HK-2 (cell line): ENCODE results near the gene PPP1R12A.
A peak's percentile ranks its signal among the peaks of the same experiment; 100 is the strongest.

Experiments used
- DNase-seq: peaks from one replicate; pipeline ENCODE4 v3.0.0-alpha.2; 2018; ENCODE audit not compliant: unreplicated experiment

PPP1R12A gene

DNA sequence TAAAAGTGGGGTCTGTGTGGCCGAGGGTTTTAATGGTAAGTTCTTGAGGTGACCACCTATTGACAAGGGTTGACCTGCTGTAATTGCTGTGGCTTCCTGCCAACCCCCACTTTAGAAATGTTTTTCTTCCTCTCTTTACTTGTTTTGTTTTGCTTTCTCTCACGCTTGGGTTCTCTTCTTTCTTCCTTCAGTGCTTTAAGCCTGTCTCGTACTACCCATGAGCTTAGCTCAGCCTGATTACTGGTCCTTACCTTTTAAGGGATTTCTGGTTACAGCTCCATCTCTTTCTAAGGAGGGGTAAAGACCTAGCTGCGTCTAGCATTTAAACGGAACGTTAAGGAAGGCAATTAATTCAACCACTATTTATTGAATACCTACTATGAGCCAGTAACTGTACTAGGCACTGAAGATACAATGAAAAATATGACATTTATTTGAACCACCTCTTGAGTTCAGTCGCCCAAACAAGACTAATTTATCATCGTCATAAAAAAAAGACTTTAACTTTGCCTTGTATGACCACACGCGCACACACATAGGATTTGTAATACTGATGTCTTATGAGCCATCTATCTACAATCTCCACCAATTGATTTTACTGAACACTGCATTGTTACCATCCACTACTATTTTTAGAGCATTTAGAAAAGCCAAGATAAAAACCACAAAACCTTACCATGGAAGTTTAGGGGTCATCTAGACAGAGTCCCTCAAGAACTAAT, 888 bp upstream of the PPP1R12A start:
- no peak for DNase-seq

DNA sequence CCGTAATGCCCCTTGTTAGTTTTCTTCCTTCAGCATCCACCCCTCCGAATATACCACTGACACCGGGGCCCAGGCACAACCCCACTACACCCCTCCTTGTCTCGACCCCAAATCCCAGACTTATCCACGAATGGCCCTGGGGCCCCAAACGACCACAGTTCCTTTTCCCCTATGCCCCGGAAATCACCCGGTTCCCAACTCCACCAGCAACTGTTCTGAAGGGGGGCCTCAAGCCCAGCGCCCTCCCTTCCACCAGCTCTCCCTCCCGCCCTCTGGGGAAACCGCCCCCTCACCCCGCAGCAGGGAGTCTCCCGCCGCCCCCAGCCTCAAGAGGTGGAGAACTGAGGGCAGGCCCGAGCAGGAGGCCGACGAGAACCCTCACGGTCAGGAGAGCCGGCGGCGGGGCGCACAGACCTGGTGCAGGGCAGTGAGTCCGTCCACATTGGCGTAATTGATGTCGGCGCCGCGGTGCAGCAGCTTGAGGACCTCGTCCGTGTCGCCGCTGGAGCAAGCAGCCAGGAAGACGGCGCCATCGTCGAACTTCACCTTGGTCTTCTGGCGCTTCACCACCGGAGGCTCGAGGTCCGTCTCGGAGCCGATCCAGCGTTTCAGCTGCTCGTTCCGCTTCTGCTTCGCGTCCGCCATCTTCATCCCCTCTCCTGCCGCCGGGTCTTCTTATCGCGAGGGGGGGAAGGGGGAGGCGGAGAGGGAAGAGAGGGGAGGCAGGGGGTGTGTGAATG, 446 bp downstream of the PPP1R12A start:
- peak; percentile 49 for DNase-seq

DNA sequence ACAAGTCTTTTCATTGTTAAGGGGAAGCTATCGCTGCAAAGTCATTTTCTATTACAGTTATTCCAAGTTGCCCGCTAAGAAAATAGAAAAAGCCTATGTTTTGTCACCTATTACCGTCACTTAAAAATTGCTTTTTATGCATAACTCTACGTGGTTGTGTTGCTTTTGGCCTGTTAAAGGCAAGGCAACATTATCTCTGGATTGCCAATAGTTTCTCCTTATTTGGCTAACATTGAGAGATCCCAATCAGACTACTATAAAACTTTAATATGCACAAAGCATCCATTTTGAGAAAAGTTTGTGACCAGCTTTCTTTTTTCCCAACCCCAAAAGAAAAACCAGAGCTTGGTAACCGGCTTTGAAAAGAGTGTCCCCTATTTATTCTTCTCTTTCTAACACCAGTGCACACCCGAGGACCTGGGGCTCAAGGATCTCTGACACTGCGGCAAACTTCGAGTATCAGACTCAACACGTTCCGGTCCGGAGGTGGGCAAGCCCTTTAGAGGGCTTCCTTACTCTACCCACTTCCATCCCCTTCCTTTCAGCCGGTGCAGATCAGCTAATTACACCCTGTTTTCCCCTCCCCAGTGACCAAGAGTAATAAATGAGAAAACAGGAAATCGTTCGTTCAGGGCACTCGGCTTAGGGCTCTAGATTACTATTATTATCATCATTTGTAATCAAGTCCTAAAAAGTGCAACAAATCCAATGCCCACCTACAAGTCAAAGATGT, 1.2 kb downstream of the PPP1R12A start:
- DNase-seq: peak; percentile 25

- no peak for DNase-seq
These were observed 1.9 kb downstream of the PPP1R12A start for GRCh38 chr12:79933043-79933442.

GRCh38 chr12:79932357-79932756, 2.5 kb downstream of the PPP1R12A start:
- no peak for DNase-seq

- no peak for DNase-seq
These were observed 5.8 kb downstream of the PPP1R12A start for GRCh38 chr12:79929065-79929464.

GRCh38 chr12:79927772-79928474, 7.0 kb downstream of the PPP1R12A start:
- no peak for DNase-seq

GRCh38 chr12:79926951-79927350, 7.9 kb downstream of the PPP1R12A start:
- no peak for DNase-seq

DNA sequence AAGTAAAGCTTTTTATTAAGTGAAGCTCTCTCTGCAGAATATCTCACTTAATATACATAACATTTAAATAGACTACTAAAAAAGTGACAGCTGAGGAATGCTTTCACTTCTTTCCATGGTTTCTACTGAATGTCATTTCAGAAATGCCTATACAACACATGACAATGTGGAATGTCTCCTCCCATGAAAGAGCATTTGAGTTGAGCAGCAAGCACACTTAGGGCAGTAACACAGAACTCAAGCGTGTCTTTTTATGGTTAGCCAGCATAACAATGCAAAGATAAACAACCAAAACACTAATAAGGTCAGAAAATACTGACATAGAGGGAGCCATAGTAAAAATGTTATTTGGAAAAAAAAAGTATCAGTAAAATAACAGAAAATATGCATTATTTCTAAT, 9.4 kb downstream of the PPP1R12A start:
- DNase-seq: no peak

DNA sequence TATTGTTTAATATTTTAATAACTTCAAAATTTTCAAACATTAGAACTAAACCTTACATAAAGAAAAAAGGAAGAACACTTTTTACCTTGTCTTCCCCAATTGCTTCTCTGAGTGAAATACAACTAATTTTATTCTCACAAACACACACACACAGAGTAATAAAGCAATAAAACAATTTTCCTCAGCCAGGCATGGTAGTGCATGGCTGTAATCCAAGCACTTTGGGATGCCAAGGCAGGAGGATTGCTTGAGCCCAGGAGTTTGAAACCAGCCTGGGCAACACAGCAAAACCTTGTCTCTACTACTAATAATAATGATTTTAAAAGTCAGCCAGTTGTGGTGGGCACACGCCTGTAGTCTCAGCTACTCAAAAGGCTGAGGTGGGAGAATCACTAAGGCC, 13.1 kb downstream of the PPP1R12A start:
- DNase-seq: no peak

GRCh38 chr12:79920421-79921238, 14.3 kb downstream of the PPP1R12A start:
- DNase-seq: no peak

DNA sequence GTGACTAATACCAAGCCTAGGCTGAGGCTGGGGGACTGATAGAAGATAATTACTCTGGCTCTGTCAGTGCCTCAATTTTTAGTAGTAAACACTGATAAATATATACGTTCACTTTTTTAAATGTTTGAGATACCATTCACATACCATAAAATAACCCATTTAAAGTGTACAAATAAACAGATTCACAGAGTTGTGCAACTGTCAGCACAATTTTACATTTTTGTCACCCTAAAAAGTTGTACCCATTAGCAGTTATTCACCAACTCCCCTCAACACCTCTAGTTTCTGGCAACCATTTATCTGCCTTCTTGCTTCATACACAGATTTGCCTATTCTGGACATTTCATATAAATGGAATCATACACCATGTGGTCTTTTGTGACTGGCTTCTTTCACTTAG, 15.1 kb downstream of the PPP1R12A start:
- no peak for DNase-seq

GRCh38 chr12:79916826-79917225, 18.1 kb downstream of the PPP1R12A start:
- DNase-seq: no peak

GRCh38 chr12:79911889-79912656, 22.8 kb downstream of the PPP1R12A start:
- no peak for DNase-seq

DNA sequence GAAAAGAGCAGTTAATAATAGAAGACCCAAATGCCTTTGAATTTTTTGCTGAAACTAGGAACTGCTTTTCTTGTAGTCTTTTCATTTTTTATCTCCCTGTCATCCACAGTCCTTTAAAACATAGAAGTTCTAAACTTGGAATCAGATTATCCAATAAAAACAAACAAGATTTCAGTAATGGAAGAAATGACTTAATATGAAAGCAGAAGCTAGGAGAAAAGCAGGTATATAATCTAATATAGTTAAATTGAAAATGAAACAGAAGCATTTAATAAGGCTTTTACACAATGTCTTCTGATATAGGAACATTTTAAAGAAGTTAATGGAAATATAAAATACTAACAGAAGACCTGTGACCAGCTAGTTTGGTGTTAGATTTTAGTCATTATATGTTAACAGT, 26.5 kb downstream of the PPP1R12A start:
- DNase-seq: no peak

DNA sequence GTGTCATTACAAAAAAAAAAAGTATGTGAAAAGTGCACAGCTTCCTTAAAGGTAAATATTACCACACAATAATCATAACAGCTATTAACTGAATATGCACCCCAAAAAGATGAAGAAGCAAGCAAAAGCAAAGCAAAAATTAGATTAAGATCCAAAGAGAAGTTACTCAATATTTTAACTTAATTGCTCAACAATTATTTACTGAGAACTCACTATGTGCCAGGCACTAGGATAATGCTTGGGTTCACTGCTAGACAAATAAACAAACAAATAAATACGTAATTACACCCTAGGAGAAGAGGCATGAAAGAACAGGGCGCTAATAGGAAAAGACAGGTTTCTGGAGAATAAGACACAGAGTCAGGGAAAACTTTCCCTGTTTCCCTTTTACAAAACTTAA, 33.4 kb downstream of the PPP1R12A start:
- no peak for DNase-seq

- DNase-seq: no peak
These were observed 33.9 kb downstream of the PPP1R12A start for GRCh38 chr12:79900951-79901350.

- DNase-seq: no peak
These were observed 34.7 kb downstream of the PPP1R12A start for GRCh38 chr12:79900199-79900598.

DNA sequence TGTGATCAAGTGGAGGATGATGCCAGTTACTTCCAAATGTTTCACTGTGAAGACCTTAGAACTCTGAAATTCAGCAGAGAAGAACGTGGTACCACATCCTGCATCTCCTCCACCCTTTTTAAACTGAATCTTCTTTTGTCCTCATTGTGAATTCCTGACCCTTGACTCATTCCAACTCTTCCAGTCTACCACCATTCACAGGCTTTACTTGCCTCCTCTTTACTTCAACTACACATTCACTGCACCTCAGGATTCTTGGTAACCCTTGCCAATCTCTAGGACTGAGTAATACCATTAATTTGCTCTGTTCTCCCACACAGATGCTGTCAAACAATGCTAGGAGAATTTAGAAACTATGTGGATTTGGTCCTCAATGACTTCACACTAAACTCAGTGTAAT, 37.3 kb downstream of the PPP1R12A start:
- peak; percentile 19 for DNase-seq

- DNase-seq: no peak
These were observed 39.1 kb downstream of the PPP1R12A start for GRCh38 chr12:79895804-79896203.
